GM12872 (cell line): ENCODE measurements around the gene MAD2L2.
A peak's percentile ranks its signal among the peaks of the same experiment; 100 is the strongest.

Source experiments
- TF ChIP-seq, protein P1 (sequence below): IDR thresholded peaks from 3 replicates; pipeline ENCODE4 v1.5.1; 2011; ENCODE audit warnings: low read depth, mild to moderate bottlenecking, low read length, moderate library complexity; ENCODE audit not compliant: insufficient read depth

Gene MAD2L2

GRCh38 chr1:11645670-11646265, 35.2 kb downstream of the MAD2L2 start:
- TF ChIP-seq, protein P1, sequence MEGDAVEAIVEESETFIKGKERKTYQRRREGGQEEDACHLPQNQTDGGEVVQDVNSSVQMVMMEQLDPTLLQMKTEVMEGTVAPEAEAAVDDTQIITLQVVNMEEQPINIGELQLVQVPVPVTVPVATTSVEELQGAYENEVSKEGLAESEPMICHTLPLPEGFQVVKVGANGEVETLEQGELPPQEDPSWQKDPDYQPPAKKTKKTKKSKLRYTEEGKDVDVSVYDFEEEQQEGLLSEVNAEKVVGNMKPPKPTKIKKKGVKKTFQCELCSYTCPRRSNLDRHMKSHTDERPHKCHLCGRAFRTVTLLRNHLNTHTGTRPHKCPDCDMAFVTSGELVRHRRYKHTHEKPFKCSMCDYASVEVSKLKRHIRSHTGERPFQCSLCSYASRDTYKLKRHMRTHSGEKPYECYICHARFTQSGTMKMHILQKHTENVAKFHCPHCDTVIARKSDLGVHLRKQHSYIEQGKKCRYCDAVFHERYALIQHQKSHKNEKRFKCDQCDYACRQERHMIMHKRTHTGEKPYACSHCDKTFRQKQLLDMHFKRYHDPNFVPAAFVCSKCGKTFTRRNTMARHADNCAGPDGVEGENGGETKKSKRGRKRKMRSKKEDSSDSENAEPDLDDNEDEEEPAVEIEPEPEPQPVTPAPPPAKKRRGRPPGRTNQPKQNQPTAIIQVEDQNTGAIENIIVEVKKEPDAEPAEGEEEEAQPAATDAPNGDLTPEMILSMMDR = peak; percentile 82

DNA sequence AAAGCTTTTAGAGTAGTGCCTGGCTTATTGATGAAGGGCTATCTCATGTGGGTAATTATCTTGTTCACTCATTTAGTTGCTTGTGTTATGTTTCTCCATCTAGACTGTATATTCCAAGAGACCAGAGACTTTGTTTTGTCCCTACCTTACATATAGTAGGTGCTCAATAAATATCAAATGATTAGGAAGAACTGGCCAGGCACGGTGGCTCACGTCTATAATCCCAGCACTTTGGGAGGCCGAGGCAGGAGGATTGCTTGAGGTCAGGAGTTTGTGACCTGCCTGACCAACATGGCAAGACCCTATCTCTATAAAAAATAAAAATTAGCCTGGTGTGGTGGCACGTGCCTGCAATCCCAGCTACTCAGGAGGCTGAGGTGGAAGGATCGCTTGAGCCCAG, 35.7 kb downstream of the MAD2L2 start:
- TF ChIP-seq, protein P1 = no peak

DNA sequence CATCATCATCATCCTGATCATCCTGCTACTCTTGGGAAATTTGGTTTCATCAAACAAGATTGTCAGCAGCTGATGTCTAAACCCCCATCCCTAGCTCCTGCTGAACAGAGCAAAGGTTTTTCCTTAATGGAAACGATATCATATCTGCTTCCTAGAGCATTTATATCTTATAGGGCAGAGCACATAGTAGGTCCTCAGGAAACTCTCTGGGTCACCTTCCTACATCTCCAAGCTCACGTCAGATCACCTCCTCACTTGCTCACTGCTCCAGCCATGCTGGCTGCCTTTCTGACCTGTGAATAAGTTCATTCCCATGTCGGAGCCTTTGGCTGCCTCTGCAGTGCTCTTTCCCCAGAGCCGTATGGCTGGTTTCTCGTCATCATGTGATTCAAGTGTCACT, 37.2 kb downstream of the MAD2L2 start:
- TF ChIP-seq, protein P1 = no peak

DNA sequence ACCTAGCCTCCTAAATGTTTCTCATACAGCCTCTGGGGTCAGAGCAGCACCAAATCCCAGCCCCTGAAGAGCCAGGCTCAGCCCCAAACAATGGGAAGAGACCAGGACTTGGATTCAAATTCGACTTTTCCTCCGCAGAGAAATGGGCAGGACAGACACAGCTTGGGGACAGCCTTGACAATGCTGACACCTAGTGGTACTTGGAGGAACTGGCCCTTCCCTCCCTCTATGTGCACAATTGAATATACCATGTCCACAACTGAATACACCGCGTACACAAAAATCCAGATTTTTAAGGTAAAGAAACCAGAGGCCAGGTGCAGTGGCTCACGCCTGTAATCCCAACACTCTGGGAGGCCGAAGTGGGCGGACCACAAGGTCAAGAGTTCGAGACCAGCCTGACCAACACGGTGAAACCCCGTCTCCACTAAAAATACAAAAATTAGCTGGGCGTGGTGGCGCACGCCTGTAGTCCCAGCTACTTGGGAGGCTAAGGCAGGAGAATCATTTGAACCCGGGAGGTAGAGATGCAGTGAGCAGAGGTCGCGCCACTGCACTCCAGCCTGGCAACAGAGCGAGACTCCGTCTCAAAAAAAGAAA, 38.4 kb downstream of the MAD2L2 start:
- TF ChIP-seq, protein P1 = peak; percentile 99

- TF ChIP-seq, protein P1 = no peak
These were observed 39.1 kb downstream of the MAD2L2 start for GRCh38 chr1:11641776-11642305.

DNA sequence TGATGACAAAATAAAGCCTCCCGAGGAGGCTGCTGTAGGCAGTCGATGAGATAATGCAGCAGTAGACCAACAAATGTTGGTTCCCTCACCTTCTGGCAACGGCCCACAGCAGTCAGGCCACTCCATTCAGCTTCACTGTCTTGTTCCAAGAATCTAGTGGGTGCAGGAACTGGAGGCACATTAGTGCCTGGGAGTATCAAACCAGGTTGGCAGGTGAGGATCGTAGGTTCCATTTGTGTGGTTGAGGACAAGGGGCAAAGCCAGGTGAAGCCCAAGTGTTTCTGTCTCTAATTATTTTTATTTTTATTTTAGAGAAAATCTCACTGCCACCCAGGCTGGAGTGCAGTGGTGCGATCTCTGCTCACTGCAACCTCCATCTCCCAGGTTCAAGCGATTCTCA, 40.0 kb downstream of the MAD2L2 start:
- TF ChIP-seq, protein P1 = no peak

DNA sequence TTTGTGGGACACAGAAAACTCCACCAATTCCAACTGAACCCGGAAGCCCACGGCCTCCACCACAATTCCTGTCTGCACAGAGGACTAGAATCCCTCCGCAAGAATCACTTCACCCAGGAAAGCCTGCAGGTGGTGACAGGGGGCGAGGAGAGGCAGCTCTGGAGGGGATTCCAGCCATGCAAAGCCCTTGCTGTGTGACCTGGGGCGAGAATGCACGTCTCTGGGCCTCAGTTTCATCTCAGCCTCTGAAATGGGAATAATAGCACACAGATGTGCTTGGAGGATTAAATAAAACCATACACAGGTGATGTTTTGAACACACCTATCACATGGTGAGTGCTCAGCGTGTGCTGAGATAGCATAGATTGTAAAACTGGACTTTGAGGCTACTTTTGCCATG, 40.8 kb downstream of the MAD2L2 start:
- TF ChIP-seq, protein P1 = no peak
